Measurements from ENCODE around the gene QRFP.
"Not testable (repeated sequence)": the region's sequence is repeated elsewhere in the genome, so short reads cannot be mapped to it uniquely, and the experiment has no call there.

QRFP gene

GRCh38 chr9:130848514-130848913 is 48.1 kb downstream of the QRFP start:
- not testable (repeated sequence) for DNase-seq

GRCh38 chr9:130847306-130848217 is 49.0 kb downstream of the QRFP start:
- DNase-seq: no peak

DNA sequence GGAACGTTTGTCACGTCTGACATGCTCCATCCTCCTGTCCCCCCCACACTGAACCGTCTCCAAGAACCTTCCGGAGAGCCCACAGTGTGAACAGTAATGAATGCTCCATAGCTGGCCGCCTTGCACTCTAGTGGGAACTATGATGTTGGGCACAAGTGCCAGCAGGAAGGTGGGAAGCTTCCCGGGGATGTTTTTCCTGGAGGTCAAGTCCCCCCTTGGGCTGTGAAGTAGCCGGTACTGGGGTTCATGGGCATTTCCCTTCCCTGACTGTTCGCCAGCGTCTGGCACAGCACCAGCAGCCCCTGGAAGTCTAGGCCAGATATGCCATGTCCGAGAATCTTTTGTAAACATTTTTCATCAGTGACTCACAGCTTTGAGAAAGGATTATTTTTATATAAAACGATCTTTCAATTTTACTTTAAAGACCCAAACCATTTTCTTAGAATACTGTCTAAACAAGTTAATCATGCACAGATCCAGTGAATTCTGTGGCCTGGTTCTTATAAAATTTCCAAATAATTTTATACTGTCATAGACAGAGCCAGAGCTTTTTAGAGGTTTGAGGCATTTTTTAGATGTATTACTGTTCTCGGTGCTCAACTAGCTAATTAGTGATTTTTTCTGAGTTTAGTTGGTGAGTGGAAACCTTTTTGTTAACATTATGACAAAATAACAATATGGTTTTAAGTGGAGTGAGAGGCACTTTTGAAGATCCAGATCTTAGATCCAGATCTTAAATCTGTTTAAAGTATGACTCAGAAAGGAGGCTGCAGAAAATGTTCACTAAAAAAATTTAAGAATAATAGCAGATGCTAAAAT is 49.9 kb downstream of the QRFP start:
- no peak for DNase-seq

GRCh38 chr9:130845901-130846481 is 50.6 kb downstream of the QRFP start:
- DNase-seq: no peak

- no peak for DNase-seq
Measured at GRCh38 chr9:130845254-130845653, 51.4 kb downstream of the QRFP start.

DNA sequence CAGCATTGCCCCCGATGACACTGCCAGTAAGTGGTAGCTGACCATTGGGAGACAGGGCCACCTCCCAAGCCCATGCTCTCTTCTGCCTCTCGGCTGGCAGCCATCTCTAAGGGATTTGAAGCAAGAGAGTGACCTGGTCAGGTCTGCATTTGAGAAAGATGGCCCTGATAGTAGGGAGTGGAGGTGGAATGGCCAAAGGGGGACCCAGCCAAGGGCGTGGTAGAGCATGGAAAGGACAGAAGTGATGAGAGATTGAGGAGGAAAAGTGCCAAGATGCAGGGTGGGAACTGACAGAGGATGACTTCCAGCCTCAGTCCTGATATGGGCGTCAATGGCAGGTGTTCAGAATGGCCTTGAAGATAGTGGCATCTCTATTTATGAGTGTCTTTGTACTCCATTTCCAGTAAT is 52.6 kb downstream of the QRFP start:
- DNase-seq: no peak

DNA sequence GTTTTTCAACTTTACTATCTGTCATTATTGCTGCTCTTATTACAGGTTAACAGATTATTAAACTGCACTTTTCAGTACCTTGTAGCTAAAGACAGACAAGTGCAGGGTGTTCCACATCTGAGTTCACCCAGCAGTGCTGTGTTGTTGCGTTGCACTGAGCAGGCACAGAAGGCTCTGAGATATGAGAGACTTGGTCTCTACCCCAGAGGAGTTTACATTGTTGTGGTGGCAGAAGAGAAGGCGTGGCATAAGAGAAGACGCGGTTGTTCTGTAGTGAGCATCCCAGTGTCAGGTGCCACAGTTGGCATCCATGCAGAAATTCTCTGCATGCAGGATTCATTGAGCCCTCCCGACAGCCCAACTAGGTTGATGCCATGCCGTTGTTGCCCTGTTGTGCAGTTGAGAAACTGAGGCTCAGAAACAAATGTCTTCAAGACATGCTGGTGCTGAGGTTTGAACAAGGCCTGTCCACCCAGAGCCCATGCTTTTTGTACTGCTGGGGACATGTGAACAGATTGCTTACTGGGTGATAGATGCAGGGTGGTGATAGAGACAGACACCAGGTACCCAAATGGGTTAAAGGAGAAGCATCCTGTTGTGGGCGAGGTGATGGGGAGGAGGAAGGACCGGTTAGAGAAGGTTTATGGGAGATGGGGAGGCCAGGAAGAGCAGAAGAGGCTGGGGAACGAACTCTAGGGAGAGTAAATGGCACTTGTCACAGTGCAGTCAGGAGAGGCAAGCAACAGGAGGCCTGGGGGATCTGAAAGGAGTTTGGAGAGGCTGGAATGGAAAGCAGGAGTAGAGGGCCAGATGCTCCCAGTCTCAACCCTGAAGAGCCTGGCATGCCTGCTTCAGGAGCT is 53.3 kb downstream of the QRFP start:
- no peak for DNase-seq
